A549 (cell line): ENCODE measurements around the gene SMIM10L2A.

Experiments used
- POLR2A ChIP-seq: IDR thresholded peaks from 2 replicates; pipeline ENCODE4 v1.6.1; 2012; ENCODE audit warnings: mild to moderate bottlenecking, low read length
- SMC3 ChIP-seq: fragments of >200 bp; sonication (Bioruptor Twin); formaldehyde crosslinking; IDR thresholded peaks from 3 replicates; pipeline ENCODE4 v1.6.1; 2018; ENCODE audit warnings: inconsistent platforms

- TF ChIP-seq SMC3 (no peak), POLR2A (no peak)
Observed at GRCh38 chrX:135384161-135384836, 37.4 kb upstream of the SMIM10L2A start.
